Thyroid gland (tissue), 4 donors: ENCODE data around the gene CHST9.

Experiments
- CTCF ChIP-seq, 6 experiments: fragments of 200-600 bp in 3 of 6; fragments of 450-650 bp in 3 of 6; sonication (generic) in 3 of 6; IDR thresholded peaks; one replicate each; pipeline ENCODE4 v1.5.1; 2016 to 2019; ENCODE audit warnings: antibody characterized with exemption in 6 of 6, mild to moderate bottlenecking in 2 of 6, inconsistent platforms in 1 of 6, moderate library complexity in 1 of 6
- POLR2A ChIP-seq, 2 donors: fragments of 450-650 bp; IDR thresholded peaks; one replicate each; pipeline ENCODE4 v1.6.1; 2017; ENCODE audit warnings: antibody characterized with exemption in 2 of 2, mild to moderate bottlenecking in 2 of 2, moderate library complexity in 1 of 2

- peak in 4 of 6 experiments; percentile 44 to 68 (median 56) for TF ChIP-seq CTCF (IDR thresholded peaks at IDR 0.05)
- no peak for TF ChIP-seq POLR2A (IDR thresholded peaks at IDR 0.05)
These were observed 221.8 kb downstream of the CHST9 start for GRCh38 chr18:26963292-26963691.
